Tibial artery (tissue), 4 donors: ENCODE data around the gene SHH.

ENCODE experiments used
- DNase-seq, 2 donors: peaks; one replicate each; pipeline ENCODE4 v3.0.0-alpha.2; 2019
- H3K27ac ChIP-seq, 2 donors: fragments of 200-600 bp; sonication (generic) in 1 of 2; 1 replicate in 1 of 2; 2 replicates in 1 of 2; pipeline ENCODE4 v1.5.1; 2018 to 2019; ENCODE audit warnings: mild to moderate bottlenecking in 1 of 2
- H3K27me3 ChIP-seq, 2 donors: fragments of 200-600 bp; sonication (generic) in 1 of 2; one replicate each; pipeline versions ENCODE4 v1.5.1 to v1.6.0; 2016 to 2019
- H3K36me3 ChIP-seq, 3 donors: fragments of 200-600 bp; sonication (generic) in 2 of 3; one replicate each; pipeline ENCODE4 v1.5.1; 2016 to 2019; ENCODE audit warnings: mild to moderate bottlenecking in 2 of 3
- H3K4me1 ChIP-seq, 4 donors: fragments of 200-600 bp; sonication (generic) in 2 of 4; 1 replicate in 3 of 4; 2 replicates in 1 of 4; pipeline ENCODE4 v1.5.1; 2016 to 2019
- H3K4me3 ChIP-seq, 2 donors: fragments of 200-600 bp; sonication (generic) in 1 of 2; 1 replicate in 1 of 2; 2 replicates in 1 of 2; pipeline ENCODE4 v1.5.1; 2018 to 2019; ENCODE audit warnings: mild to moderate bottlenecking in 2 of 2
- H3K9me3 ChIP-seq, 3 donors: fragments of 200-600 bp; sonication (generic) in 1 of 3; one replicate each; pipeline ENCODE4 v1.5.1; 2016 to 2019
- intact Hi-C: fragments of 100-400 bp; cut with DNase I; formaldehyde crosslinking; loops from one replicate; pipeline ENCODE4 v1.15.0; 2023; ENCODE audit warnings: low total_unique reads
- TF ChIP-seq, protein P1 (sequence below), 2 experiments: fragments of 200-600 bp in 1 of 2; fragments of 450-650 bp in 1 of 2; IDR thresholded peaks; one replicate each; pipeline ENCODE4 v1.5.1; 2017 to 2019; ENCODE audit warnings: antibody characterized with exemption in 2 of 2, mild to moderate bottlenecking in 1 of 2, moderate library complexity in 1 of 2

SHH gene

DNA sequence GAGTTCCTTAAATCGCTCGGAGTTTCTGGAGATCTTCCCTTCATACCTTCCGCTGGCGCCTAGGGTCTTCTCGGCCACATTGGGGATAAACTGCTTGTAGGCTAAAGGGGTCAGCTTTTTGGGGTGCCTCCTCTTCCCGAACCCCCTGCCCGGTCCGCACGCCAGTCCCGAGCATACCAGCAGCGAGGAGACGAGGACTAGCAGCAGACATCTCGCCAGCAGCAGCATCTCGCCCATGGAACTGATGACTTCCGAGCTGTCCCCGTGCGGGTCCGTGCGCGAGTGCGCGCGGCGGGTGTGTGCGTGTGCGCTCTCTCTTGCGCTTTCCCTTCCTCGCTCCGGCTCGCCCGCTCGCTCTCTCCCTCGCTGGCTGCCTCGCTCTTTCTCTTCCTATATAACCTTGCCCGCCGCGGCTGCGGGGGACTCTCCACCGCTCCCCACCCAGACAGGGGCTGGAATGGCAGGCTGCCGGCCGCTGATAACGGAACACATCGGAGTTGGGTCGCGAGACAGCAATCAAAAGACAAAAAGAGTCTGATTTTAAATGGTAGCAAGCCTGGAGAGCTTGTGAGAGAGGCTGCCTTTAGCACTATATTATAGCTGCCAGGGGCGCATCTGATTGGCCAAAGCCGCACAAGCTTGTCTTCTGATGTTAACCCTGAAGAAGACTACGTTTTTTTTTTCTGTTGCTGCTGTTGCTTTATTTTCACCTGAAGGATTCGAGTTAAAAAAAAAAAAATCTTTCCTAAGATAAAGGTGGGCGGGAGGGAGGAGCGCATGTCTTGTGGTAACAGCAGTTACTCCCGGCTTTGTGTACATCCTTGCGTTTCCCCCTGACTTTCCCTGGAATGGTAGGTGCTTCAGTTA lies at the start of gene SHH:
TSS of gene SHH (minus strand) at position 569 of the 867 bp plus-strand sequence. CDS start at position 228, 341 bp downstream.
- H3K36me3 ChIP-seq, result no peaks in the 10 kb centered on the region
- intact Hi-C loops, result no loop called here
- TF ChIP-seq, protein P1, sequence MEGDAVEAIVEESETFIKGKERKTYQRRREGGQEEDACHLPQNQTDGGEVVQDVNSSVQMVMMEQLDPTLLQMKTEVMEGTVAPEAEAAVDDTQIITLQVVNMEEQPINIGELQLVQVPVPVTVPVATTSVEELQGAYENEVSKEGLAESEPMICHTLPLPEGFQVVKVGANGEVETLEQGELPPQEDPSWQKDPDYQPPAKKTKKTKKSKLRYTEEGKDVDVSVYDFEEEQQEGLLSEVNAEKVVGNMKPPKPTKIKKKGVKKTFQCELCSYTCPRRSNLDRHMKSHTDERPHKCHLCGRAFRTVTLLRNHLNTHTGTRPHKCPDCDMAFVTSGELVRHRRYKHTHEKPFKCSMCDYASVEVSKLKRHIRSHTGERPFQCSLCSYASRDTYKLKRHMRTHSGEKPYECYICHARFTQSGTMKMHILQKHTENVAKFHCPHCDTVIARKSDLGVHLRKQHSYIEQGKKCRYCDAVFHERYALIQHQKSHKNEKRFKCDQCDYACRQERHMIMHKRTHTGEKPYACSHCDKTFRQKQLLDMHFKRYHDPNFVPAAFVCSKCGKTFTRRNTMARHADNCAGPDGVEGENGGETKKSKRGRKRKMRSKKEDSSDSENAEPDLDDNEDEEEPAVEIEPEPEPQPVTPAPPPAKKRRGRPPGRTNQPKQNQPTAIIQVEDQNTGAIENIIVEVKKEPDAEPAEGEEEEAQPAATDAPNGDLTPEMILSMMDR (IDR thresholded peaks at IDR 0.05), result no peak
- H3K9me3 ChIP-seq, result no peaks in the 10 kb centered on the region
- DNase-seq, result no peak
- H3K27me3 ChIP-seq, result peaks cover 0 to 98% of the 10 kb centered on the region in 2 donors
- no peak within 1 kb of the TSS for H3K4me3 ChIP-seq
- H3K4me1 ChIP-seq, result peaks cover 0 to 46% (median 27%) of the 10 kb centered on the region in 4 donors
- H3K27ac ChIP-seq, result no peak within 1 kb of the TSS

DNA sequence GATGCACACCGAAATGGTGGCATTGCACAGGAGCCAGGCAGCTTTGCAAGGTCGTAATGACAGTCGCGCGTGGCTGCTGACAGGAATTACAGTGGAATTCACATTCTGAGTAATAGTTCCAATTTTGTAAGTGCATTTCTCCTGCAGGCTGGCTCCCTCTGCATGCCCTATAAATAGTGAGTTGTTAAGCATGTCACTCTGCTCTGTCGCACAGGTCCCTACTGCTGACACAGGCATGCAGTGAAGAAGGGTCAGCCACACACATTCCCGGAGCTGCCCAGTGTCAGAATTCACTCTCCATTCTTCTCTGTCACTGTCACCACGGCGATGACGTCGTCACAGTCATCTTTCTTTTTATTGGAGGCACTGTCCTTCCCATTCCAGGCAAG lies 49.2 kb upstream of the SHH start:
- DNase-seq, result peak in 1 of 2 donors; percentile 29
- H3K27ac ChIP-seq, result no peak overlapping the region
- no peaks in the 10 kb centered on the region for H3K9me3 ChIP-seq
- no peaks in the 10 kb centered on the region for H3K4me1 ChIP-seq
- H3K36me3 ChIP-seq, result no peaks in the 10 kb centered on the region
- intact Hi-C loops, result no loop called here
- H3K4me3 ChIP-seq, result no peak overlapping the region
- H3K27me3 ChIP-seq, result peaks cover 0 to 15% of the 10 kb centered on the region in 2 donors
- TF ChIP-seq, protein P1 (IDR thresholded peaks at IDR 0.05), result no peak

DNA sequence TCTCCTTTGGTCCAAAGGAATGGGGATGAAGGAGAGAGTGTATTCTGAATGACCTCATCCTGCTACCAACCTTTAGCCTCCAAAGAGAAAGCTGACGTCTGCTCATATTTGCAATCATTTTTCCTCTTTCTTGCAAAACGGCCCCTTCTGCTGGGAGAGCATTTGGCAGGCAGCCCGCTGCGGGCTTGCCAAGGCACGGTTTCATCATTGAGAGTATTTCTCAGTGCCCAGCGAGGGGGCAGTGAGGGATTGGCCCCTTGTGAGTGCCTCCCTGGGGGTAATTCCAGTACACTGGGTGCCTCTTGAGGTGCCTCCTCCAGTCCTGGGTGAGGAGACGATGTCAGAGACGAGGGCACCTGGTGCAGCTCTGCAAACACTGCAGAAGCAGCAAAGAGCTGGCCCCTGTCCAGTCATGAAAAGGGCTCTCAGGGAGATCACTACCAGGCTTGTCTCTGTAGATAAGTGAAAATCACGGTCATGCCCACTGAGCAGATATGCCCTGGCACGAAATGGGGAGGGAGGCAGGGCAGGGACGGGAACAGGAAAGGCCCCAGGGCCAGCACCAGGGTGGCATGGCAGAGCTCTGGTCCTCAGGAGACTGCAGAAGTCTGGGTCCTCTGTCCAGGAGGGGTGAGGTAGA lies 48.7 kb upstream of the SHH start:
- Histone ChIP-seq H3K9me3 (no peaks in the 10 kb centered on the region), H3K36me3 (no peaks in the 10 kb centered on the region), H3K27me3 (peaks cover 0 to 11% of the 10 kb centered on the region in 2 donors), H3K4me1 (no peaks in the 10 kb centered on the region), H3K4me3 (no peak overlapping the region), H3K27ac (no peak overlapping the region)
- intact Hi-C loops, result no loop called here
- TF ChIP-seq, protein P1 (IDR thresholded peaks at IDR 0.05), result no peak
- peak in 1 of 2 donors; percentile 63 for DNase-seq

- DNase-seq, result no peak
- TF ChIP-seq, protein P1 (IDR thresholded peaks at IDR 0.05), result no peak
- peaks cover 0 to 9% of the 10 kb centered on the region in 2 donors for H3K27me3 ChIP-seq
- no peaks in the 10 kb centered on the region for H3K36me3 ChIP-seq
- H3K9me3 ChIP-seq, result no peaks in the 10 kb centered on the region
- no peak overlapping the region for H3K4me3 ChIP-seq
- intact Hi-C loops, result no loop called here
- no peak overlapping the region for H3K27ac ChIP-seq
- H3K4me1 ChIP-seq, result no peaks in the 10 kb centered on the region
Measured at GRCh38 chr7:155860461-155860839, 48.2 kb upstream of the SHH start.

- Histone ChIP-seq H3K9me3 (no peaks in the 10 kb centered on the region), H3K27ac (no peak overlapping the region), H3K4me1 (no peaks in the 10 kb centered on the region), H3K27me3 (peaks cover 0 to 3% of the 10 kb centered on the region in 2 donors), H3K36me3 (no peaks in the 10 kb centered on the region), H3K4me3 (no peak overlapping the region)
- TF ChIP-seq, protein P1 (IDR thresholded peaks at IDR 0.05), result no peak
- intact Hi-C loops, result loop anchor here (10.0 kb wide), 1 partner anchor 64 kb away; no protein-coding TSS in a partner anchor
- DNase-seq, result peak in 1 of 2 donors; percentile 20
Measured at GRCh38 chr7:155858521-155859061, 46.3 kb upstream of the SHH start.
